Measurements from ENCODE around the gene FLVCR2.
A peak's percentile ranks its signal among the peaks of the same experiment; 100 is the strongest.

FLVCR2 gene

GRCh38 chr14:75558440-75558839 is 20.0 kb upstream of the FLVCR2 start:
- DNase-seq (ENCODE audit: low read depth, low spot score), result no peak

- no peak for DNase-seq (ENCODE audit: low read depth, low spot score)
Observed at GRCh38 chr14:75559045-75559444, 19.4 kb upstream of the FLVCR2 start.

GRCh38 chr14:75559451-75560222 is 18.8 kb upstream of the FLVCR2 start:
- no peak for DNase-seq (ENCODE audit: low read depth, low spot score)

- DNase-seq (ENCODE audit: low read depth, low spot score), result no peak
Observed at GRCh38 chr14:75561013-75561432, 17.4 kb upstream of the FLVCR2 start.

- DNase-seq (ENCODE audit: low read depth, low spot score), result no peak
Observed at GRCh38 chr14:75562089-75562488, 16.3 kb upstream of the FLVCR2 start.

- DNase-seq (ENCODE audit: low read depth, low spot score), result no peak
Observed at GRCh38 chr14:75562489-75562888, 15.9 kb upstream of the FLVCR2 start.

GRCh38 chr14:75563931-75564330 is 14.5 kb upstream of the FLVCR2 start:
- no peak for DNase-seq (ENCODE audit: low read depth, low spot score)

- DNase-seq (ENCODE audit: low read depth, low spot score), result no peak
Observed at GRCh38 chr14:75565056-75565455, 13.4 kb upstream of the FLVCR2 start.

GRCh38 chr14:75566321-75566720 is 12.1 kb upstream of the FLVCR2 start:
- DNase-seq (ENCODE audit: low read depth, low spot score), result no peak

- DNase-seq (ENCODE audit: low read depth, low spot score), result no peak
Observed at GRCh38 chr14:75566752-75567151, 11.7 kb upstream of the FLVCR2 start.

GRCh38 chr14:75568140-75568539 is 10.3 kb upstream of the FLVCR2 start:
- DNase-seq (ENCODE audit: low read depth, low spot score), result no peak

- DNase-seq (ENCODE audit: low read depth, low spot score), result no peak
Observed at GRCh38 chr14:75568791-75569190, 9.6 kb upstream of the FLVCR2 start.

GRCh38 chr14:75570797-75571196 is 7.6 kb upstream of the FLVCR2 start:
- DNase-seq (ENCODE audit: low read depth, low spot score), result no peak

GRCh38 chr14:75572104-75572503 is 6.3 kb upstream of the FLVCR2 start:
- no peak for DNase-seq (ENCODE audit: low read depth, low spot score)

- DNase-seq (ENCODE audit: low read depth, low spot score), result no peak
Observed at GRCh38 chr14:75577090-75577489, 1.3 kb upstream of the FLVCR2 start.

- DNase-seq (ENCODE audit: low read depth, low spot score), result peak; percentile 54
Observed at GRCh38 chr14:75577729-75578101, 705 bp upstream of the FLVCR2 start.

- no peak for DNase-seq (ENCODE audit: low read depth, low spot score)
Observed at GRCh38 chr14:75578786-75579337, 442 bp downstream of the FLVCR2 start.

GRCh38 chr14:75579338-75579864 is 981 bp downstream of the FLVCR2 start:
- DNase-seq (ENCODE audit: low read depth, low spot score), result no peak

GRCh38 chr14:75579882-75580281 is 1.5 kb downstream of the FLVCR2 start:
- DNase-seq (ENCODE audit: low read depth, low spot score), result no peak

- no peak for DNase-seq (ENCODE audit: low read depth, low spot score)
Observed at GRCh38 chr14:75587388-75587787, 9.0 kb downstream of the FLVCR2 start.

- no peak for DNase-seq (ENCODE audit: low read depth, low spot score)
Observed at GRCh38 chr14:75589931-75590330, 11.5 kb downstream of the FLVCR2 start.

GRCh38 chr14:75591331-75591946 is 13.0 kb downstream of the FLVCR2 start:
- no peak for DNase-seq (ENCODE audit: low read depth, low spot score)
